Natural killer cell (primary cell): ENCODE measurements around the gene MAGT1. TPM values are rescaled to one million over a fixed set of nuclear protein-coding genes. Genes with fewer than 3 reads are reported as not detected.
"Not testable (repeated sequence)": the region's sequence is repeated elsewhere in the genome, so short reads cannot be mapped to it uniquely, and the experiment has no call there.

Source experiments
- ATAC-seq, 3 donors: fragments of 150-1000 bp in 2 of 3; fragments of 200-7000 bp in 1 of 3; cut with Tn5 transposase; 1 replicate in 1 of 3; 2 replicates in 2 of 3; pipeline ENCODE4 v1.10.0; 2021; ENCODE audit warnings: mild to moderate bottlenecking in 2 of 3, moderate library complexity in 2 of 3
- DNase-seq, 2 donors: peaks; one replicate each; pipeline versions ENCODE4 v3.0.0 to v3.0.0-alpha.2; 2013 to 2021; ENCODE audit warnings: mixed read lengths in 1 of 2
- H3K27ac ChIP-seq: one replicate; pipeline ENCODE4 v1.5.1; 2013; ENCODE audit warnings: mild to moderate bottlenecking, low read length
- H3K27me3 ChIP-seq: one replicate; pipeline ENCODE4 v1.6.1; 2013; ENCODE audit warnings: low read length; ENCODE audit not compliant: control insufficient read depth, insufficient read depth
- H3K36me3 ChIP-seq: one replicate; pipeline ENCODE4 v1.6.1; 2013; ENCODE audit warnings: low read length; ENCODE audit not compliant: control insufficient read depth, insufficient read depth
- H3K4me1 ChIP-seq: one replicate; pipeline ENCODE4 v1.6.1; 2013; ENCODE audit warnings: low read length; ENCODE audit not compliant: control insufficient read depth, insufficient read depth
- H3K4me3 ChIP-seq: one replicate; pipeline ENCODE4 v1.5.1; 2013; ENCODE audit warnings: low read length
- H3K9me3 ChIP-seq: one replicate; pipeline ENCODE4 v1.6.1; 2013; ENCODE audit warnings: low read length; ENCODE audit not compliant: control insufficient read depth, insufficient read depth
- H3K27ac Mint-ChIP-seq, 2 donors: one replicate each; pipeline ENCODE4 v1.8.0; 2022; ENCODE audit warnings: mild to moderate bottlenecking in 2 of 2, mixed read lengths in 2 of 2, moderate library complexity in 1 of 2
- H3K27me3 Mint-ChIP-seq, 2 donors: one replicate each; pipeline ENCODE4 v1.8.0; 2022; ENCODE audit warnings: low read depth in 2 of 2, mixed read lengths in 2 of 2
- H3K36me3 Mint-ChIP-seq: one replicate; pipeline ENCODE4 v1.8.0; 2022; ENCODE audit warnings: mixed read lengths
- H3K4me1 Mint-ChIP-seq, 2 donors: one replicate each; pipeline ENCODE4 v1.8.0; 2022; ENCODE audit warnings: mixed read lengths in 2 of 2
- H3K4me3 Mint-ChIP-seq: one replicate; pipeline ENCODE4 v1.8.0; 2022; ENCODE audit warnings: mild to moderate bottlenecking, moderate library complexity, mixed read lengths
- H3K9me3 Mint-ChIP-seq, 2 donors: one replicate each; pipeline ENCODE4 v1.8.0; 2022; ENCODE audit warnings: mixed read lengths in 2 of 2
- WGBS: methylation state at CpG from one replicate; pipeline ENCODE4 v1.1.7; 2013; ENCODE audit warnings: missing lambda C conversion rate; ENCODE audit not compliant: insufficient coverage; 5-methylcytosine and 5-hydroxymethylcytosine counted together
- intact Hi-C: fragments of 100-400 bp; cut with micrococcal nuclease; formaldehyde crosslinking; loops from one replicate; pipeline ENCODE4 v1.14.2; 2022
- total RNA-seq, 4 donors: library from RNA; stranded (reverse); fragments of 120-200 nt in 1 of 4; gene quantifications; one replicate each; pipeline versions ENCODE4 v1.2.3 to v1.2.4, GENCODE V29; 2013 to 2022
- TF ChIP-seq, protein P1 (sequence below): fragments of 200-600 bp; IDR thresholded peaks from one replicate; pipeline ENCODE4 v1.8.0; 2022; ENCODE audit warnings: antibody characterized with exemption

The MAGT1 gene
- total RNA-seq, 3 donors from 2014 or later (not counting 1 experiment from before 2014, with no cell fraction given) = 46.7 to 59.5 (median 51.8) TPM

DNA sequence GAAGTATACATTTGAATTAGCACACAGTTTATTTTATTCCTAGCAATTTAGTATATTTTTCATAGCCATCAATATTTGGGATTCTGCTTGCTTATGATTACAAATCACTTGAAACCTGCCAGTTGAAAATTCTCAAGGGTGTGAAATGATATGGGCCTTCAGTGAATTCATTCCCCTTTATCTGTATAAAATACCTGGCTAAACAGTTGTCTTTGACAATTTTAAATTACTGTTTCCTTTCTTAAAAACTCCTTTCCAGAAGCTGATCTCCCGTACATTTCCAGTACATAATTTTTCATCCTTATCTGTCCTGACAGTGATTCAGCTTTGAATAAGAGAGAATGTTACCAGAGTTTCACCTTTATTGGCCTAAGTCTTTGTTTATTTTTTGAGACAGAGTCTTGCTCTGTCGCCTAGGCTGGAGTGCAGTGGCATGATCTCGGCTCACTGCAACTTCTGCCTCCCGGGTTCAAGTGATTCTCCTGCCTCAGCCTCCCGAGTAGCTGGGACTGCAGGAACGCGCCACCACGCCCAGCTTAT is 29.2 kb upstream of the MAGT1 start:
- Mint-ChIP-seq H3K27ac (no peak overlapping the region), H3K4me1 (peaks cover 3 to 19% of the 10 kb centered on the region in 2 donors), H3K36me3 (no peaks in the 10 kb centered on the region), H3K27me3 (no peaks in the 10 kb centered on the region), H3K9me3 (no peaks in the 10 kb centered on the region), H3K4me3 (no peak overlapping the region)
- 90% methylated on average over 3 of the region's 8 CpGs for WGBS
- intact Hi-C loops = no loop called here
- Histone ChIP-seq H3K27me3 (no peaks in the 10 kb centered on the region), H3K4me3 (no peak overlapping the region), H3K9me3 (no peaks in the 10 kb centered on the region), H3K4me1 (peaks cover 3% of the 10 kb centered on the region), H3K27ac (no peak overlapping the region), H3K36me3 (no peaks in the 10 kb centered on the region)
- ATAC-seq = no peak
- TF ChIP-seq, protein P1, sequence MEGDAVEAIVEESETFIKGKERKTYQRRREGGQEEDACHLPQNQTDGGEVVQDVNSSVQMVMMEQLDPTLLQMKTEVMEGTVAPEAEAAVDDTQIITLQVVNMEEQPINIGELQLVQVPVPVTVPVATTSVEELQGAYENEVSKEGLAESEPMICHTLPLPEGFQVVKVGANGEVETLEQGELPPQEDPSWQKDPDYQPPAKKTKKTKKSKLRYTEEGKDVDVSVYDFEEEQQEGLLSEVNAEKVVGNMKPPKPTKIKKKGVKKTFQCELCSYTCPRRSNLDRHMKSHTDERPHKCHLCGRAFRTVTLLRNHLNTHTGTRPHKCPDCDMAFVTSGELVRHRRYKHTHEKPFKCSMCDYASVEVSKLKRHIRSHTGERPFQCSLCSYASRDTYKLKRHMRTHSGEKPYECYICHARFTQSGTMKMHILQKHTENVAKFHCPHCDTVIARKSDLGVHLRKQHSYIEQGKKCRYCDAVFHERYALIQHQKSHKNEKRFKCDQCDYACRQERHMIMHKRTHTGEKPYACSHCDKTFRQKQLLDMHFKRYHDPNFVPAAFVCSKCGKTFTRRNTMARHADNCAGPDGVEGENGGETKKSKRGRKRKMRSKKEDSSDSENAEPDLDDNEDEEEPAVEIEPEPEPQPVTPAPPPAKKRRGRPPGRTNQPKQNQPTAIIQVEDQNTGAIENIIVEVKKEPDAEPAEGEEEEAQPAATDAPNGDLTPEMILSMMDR = no peak
- no peak for DNase-seq

GRCh38 chrX:77922787-77923186 is 27.6 kb upstream of the MAGT1 start:
- Mint-ChIP-seq H3K27me3 (no peaks in the 10 kb centered on the region), H3K4me1 (peaks cover 8 to 25% of the 10 kb centered on the region in 2 donors), H3K9me3 (no peaks in the 10 kb centered on the region), H3K36me3 (no peaks in the 10 kb centered on the region), H3K27ac (no peak overlapping the region), H3K4me3 (no peak overlapping the region)
- H3K9me3 ChIP-seq = no peaks in the 10 kb centered on the region
- TF ChIP-seq, protein P1 = no peak
- H3K4me3 ChIP-seq = no peak overlapping the region
- H3K36me3 ChIP-seq = no peaks in the 10 kb centered on the region
- intact Hi-C loops = no loop called here
- peaks cover 8% of the 10 kb centered on the region for H3K4me1 ChIP-seq
- ATAC-seq (no peak), DNase-seq (no peak)
- no peaks in the 10 kb centered on the region for H3K27me3 ChIP-seq
- H3K27ac ChIP-seq = no peak overlapping the region

DNA sequence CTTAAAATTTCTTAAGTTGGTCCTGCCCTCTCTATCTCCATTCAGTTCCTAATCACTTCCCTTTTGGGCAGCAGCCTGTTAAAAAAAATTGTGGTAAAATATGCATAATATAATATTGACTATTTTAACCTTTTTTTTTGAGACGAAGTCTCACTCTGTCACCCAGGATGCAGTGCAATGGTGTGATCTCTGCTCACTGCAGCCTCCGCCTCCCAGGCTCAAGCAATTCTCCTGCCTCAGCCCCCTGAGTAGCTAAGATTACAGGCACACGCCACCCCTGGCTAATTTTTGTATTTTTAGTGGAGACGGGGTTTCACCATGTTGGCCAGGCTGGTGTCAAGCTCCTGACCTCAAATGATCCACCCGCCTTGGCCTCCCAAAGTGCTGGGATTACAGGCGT is 24.1 kb upstream of the MAGT1 start:
- H3K27me3 ChIP-seq, H3K36me3 Mint-ChIP-seq, H3K36me3 ChIP-seq, H3K4me3 ChIP-seq, H3K9me3 Mint-ChIP-seq, H3K27me3 Mint-ChIP-seq, H3K9me3 ChIP-seq, H3K27ac ChIP-seq, DNase-seq, H3K4me1 ChIP-seq, intact Hi-C loops: not testable (repeated sequence)
- Mint-ChIP-seq H3K27ac (peak overlapping the region; percentile 69 to 75), H3K4me3 (peak overlapping the region; percentile 52), H3K4me1 (peaks cover 22 to 35% of the 10 kb centered on the region in 2 donors)
- 63% methylated on average over 5 of the region's 6 CpGs for WGBS
- peak in 2 of 3 donors; percentile 55 to 64 for ATAC-seq

DNA sequence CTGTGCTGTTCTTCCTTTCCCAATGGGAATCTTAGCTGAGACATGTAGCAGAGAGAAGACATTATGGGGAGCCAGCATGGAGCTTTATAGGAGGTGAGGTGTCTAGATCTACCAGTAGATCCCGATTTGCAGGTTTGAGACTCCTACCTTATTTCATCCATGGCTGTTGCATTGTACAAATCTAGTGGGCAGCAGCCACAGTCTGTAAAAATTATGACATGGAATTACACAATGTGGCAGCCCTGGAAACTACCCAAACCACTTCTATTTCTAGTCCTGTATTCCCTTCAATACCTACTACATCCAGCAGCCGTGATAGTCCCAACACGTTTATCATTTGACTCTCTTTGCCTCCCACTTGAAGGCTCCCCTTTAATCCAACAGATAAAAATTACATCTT is 23.3 kb upstream of the MAGT1 start:
- Histone ChIP-seq H3K27me3 (no peaks in the 10 kb centered on the region), H3K4me3 (no peak overlapping the region), H3K9me3 (no peaks in the 10 kb centered on the region), H3K4me1 (peaks cover 8% of the 10 kb centered on the region), H3K27ac (no peak overlapping the region), H3K36me3 (no peaks in the 10 kb centered on the region)
- Mint-ChIP-seq H3K27ac (peak overlapping the region; percentile 84), H3K4me3 (peak overlapping the region; percentile 42), H3K9me3 (no peaks in the 10 kb centered on the region), H3K4me1 (peaks cover 23 to 34% of the 10 kb centered on the region in 2 donors), H3K27me3 (no peaks in the 10 kb centered on the region), H3K36me3 (no peaks in the 10 kb centered on the region)
- no peak for DNase-seq
- TF ChIP-seq, protein P1 = no peak
- WGBS = 56% methylated on average over 1 of the region's 3 CpGs
- no peak for ATAC-seq
- intact Hi-C loops = no loop called here
